IPS-18a (cell line): ENCODE measurements around the gene UBAC2.

Source experiments
- H3K27ac ChIP-seq: one replicate; pipeline ENCODE4 v1.5.1; 2013; ENCODE audit warnings: low read length
- H3K27me3 ChIP-seq: one replicate; pipeline ENCODE4 v1.6.1; 2013; ENCODE audit warnings: mild to moderate bottlenecking, low read length; ENCODE audit not compliant: control insufficient read depth, insufficient read depth
- H3K36me3 ChIP-seq: one replicate; pipeline ENCODE4 v1.6.1; 2013; ENCODE audit warnings: low read depth, low read length; ENCODE audit not compliant: control insufficient read depth
- H3K4me1 ChIP-seq: one replicate; pipeline ENCODE4 v1.6.1; 2013; ENCODE audit warnings: low read depth, low read length; ENCODE audit not compliant: control insufficient read depth
- H3K4me3 ChIP-seq: one replicate; pipeline ENCODE4 v1.5.1; 2013; ENCODE audit warnings: low read length
- H3K9ac ChIP-seq: one replicate; pipeline ENCODE4 v1.6.1; 2013; ENCODE audit warnings: mild to moderate bottlenecking, low read length, moderate library complexity
- H3K9me3 ChIP-seq: one replicate; pipeline ENCODE4 v1.6.1; 2013; ENCODE audit warnings: low read depth, low read length; ENCODE audit not compliant: control insufficient read depth

UBAC2 gene

DNA sequence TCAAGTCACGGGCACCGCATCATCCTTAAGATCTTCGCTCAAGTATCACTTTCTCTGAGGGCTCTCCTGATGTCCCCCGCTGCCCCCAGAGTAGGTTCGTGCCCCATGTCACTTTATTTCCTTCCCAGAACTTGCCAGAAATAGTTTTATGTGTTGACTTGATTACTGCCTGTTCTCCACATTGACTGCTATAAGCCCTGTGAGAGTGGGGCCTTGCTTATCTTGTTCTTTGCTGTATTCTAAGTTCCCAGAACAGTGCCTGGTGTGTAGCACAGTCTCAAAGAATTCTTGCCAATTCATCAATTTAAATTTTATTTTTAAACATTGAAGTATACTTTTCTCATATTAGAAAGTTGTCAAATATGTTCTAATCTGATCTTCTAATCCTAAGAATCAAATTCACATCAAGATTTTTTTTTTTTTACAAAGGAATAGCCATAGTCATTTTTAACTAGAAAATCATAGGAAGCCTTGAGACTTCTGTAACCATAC is 138.6 kb downstream of the UBAC2 start:
- no peaks in the 10 kb centered on the region for H3K4me1 ChIP-seq
- peaks cover 16% of the 10 kb centered on the region for H3K36me3 ChIP-seq
- no peak overlapping the region for H3K27ac ChIP-seq
- H3K4me3 ChIP-seq = no peak overlapping the region
- no peak overlapping the region for H3K9ac ChIP-seq
- no peaks in the 10 kb centered on the region for H3K27me3 ChIP-seq
- no peaks in the 10 kb centered on the region for H3K9me3 ChIP-seq

DNA sequence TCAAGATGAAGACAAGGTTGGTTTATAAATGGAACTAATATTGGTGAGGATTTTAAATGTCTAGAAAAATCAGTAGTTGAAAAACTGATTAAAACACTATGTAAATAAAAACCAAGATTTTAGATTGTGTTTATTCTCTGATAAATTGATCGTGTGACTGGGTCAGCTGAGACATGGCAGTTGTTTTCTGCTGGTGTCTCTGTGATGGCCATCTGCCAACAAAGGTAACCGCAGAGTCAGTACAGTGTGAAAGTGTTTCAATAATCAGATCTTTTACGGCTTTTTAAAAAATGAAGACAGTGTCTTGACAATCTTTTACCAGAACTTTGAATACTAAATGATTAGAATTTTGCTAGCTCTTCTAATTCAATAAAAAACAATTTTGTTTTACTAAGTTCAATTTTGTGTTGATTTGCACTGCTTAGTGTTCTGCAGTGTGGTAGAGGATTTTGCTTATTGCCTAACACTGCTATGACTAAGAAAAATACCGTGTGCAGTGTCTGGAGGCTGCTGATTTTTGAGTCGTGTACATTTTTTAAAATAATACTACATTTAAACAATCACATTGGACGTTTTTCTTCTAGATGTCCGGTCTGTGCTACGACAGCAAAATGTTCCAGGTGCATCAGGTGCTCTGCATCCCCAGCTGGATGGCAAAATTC is 139.2 kb downstream of the UBAC2 start:
- Histone ChIP-seq H3K27me3 (no peaks in the 10 kb centered on the region), H3K27ac (no peak overlapping the region), H3K4me1 (no peaks in the 10 kb centered on the region), H3K36me3 (peaks cover 16% of the 10 kb centered on the region), H3K4me3 (no peak overlapping the region), H3K9ac (no peak overlapping the region), H3K9me3 (no peaks in the 10 kb centered on the region)

DNA sequence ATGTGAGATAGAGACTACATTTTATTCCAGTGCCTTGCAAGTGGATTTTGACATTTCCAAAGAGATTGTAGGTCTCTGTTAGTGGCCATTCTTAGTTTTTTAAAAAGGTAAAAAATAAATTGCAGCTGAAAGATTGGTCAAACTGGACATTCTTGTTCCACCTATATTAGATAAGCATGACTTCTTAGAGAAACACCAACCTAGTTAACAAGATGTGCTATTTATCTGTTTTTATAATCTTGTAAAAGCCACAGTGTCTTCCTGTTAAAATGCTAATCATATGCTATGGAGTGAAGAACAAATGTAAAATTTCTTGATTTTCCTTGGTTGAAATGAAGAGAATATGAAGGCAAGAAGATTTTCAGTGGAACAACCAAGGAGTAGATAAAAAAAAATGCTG is 140.0 kb downstream of the UBAC2 start:
- peaks cover 16% of the 10 kb centered on the region for H3K36me3 ChIP-seq

DNA sequence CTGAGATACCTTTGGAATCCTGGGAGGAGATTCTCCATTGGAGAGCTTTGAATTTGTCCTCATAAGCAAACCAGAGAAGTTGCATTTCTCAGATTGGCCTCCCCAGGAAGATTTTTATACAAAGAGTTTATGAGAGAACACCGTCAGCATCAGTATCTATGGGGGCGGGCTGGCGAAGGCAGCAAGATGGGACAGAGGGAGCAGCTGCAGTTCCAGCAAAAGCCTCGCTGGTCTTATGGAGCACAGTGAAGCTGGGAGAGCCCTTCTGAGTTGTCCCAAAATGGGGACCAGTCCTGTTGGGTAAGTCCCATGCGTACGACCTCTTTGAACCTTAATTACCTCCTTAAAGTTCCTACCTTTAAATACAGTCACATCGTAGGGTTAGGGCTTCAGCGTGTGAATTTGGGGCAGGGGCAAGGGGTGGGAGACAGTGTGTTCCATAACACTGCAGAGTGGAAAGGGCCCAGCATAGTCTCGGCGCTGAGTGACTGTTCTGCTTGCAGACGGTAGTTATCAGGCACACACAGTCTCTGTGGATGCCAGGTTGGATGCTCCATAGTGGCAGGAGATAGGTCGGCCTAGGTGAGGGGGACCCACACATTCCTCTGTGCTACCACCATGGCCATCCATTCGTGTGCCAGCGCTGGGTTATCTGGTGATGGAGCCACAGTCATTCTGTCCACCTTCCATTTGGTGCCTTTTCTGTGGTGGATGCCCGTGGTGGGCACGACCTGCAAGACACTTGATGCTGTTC is 141.5 kb downstream of the UBAC2 start:
- H3K9ac ChIP-seq = no peak overlapping the region
- no peaks in the 10 kb centered on the region for H3K9me3 ChIP-seq
- no peak overlapping the region for H3K27ac ChIP-seq
- no peaks in the 10 kb centered on the region for H3K4me1 ChIP-seq
- no peak overlapping the region for H3K4me3 ChIP-seq
- peaks cover 16% of the 10 kb centered on the region for H3K36me3 ChIP-seq
- no peaks in the 10 kb centered on the region for H3K27me3 ChIP-seq

More for the DNA sequence above, 140.0 kb downstream of the UBAC2 start:
- H3K27ac ChIP-seq = no peak overlapping the region
- H3K4me3 ChIP-seq = no peak overlapping the region
- H3K9me3 ChIP-seq = no peaks in the 10 kb centered on the region
- no peaks in the 10 kb centered on the region for H3K4me1 ChIP-seq
- H3K9ac ChIP-seq = no peak overlapping the region
- H3K27me3 ChIP-seq = no peaks in the 10 kb centered on the region

DNA sequence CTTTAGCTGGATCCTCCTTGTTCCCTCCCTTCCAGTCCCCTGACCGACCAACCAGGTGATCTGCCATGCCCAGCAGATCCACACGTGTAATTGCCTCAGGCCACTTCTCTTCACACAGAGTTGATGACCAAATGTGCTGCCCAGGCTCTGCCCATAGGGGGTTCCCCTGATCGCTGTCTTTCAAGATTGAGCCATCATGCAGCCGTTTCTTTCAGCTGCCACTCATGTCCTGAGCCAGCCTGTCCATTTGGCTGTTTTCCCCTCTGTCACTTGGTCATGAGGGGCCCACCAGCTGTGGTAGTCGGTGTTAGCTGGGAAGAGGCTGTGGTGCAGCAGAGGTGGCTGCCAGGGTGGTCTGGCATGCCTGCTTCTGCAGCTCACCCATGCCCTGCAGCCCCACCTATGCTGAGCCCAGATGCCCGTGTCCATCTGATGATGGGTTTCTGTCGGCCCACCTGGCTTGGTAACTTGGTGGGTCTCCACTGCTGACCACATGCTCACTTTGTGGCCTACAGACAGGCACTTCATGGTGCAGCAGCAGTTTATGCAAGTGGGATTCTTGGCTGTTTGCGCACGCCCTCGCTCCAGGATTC is 142.2 kb downstream of the UBAC2 start:
- no peak overlapping the region for H3K27ac ChIP-seq

DNA sequence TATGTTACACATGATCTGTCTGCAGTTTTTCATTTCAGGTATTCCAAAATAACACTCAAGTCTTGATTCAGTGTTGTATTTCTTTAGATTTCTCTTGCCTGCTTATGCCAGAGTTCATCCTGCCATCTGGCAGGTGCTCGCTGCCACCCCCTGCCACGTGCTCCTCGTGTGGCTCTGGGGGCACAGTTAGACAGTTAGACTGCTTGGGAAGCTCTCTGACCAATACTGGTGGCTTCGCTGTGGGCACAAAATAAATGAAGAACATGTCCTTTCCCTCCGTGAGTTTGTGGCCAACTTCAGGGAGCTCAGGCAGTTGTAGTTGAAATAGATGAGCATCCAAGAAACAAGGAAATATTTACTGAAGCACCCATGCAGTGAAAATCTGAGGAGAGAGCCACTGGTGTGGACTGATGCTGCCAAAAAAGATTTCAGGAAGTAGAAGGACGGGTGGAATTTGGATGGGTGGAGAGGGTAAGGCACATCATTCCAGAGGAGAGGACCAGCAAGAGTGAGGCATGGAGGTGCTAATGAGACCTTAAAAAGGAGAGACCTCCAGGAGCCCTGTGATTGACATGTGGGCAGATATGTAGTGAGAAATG is 144.1 kb downstream of the UBAC2 start:
- H3K4me3 ChIP-seq = no peak overlapping the region
- no peaks in the 10 kb centered on the region for H3K4me1 ChIP-seq
- H3K27me3 ChIP-seq = no peaks in the 10 kb centered on the region
- no peaks in the 10 kb centered on the region for H3K9me3 ChIP-seq
- H3K9ac ChIP-seq = no peak overlapping the region
- peaks cover 24% of the 10 kb centered on the region for H3K36me3 ChIP-seq
- H3K27ac ChIP-seq = no peak overlapping the region

More for the DNA sequence above, 142.2 kb downstream of the UBAC2 start:
- H3K4me3 ChIP-seq = no peak overlapping the region
- peaks cover 21% of the 10 kb centered on the region for H3K36me3 ChIP-seq
- H3K4me1 ChIP-seq = no peaks in the 10 kb centered on the region
- H3K27me3 ChIP-seq = no peaks in the 10 kb centered on the region
- no peak overlapping the region for H3K9ac ChIP-seq
- H3K9me3 ChIP-seq = no peaks in the 10 kb centered on the region

DNA sequence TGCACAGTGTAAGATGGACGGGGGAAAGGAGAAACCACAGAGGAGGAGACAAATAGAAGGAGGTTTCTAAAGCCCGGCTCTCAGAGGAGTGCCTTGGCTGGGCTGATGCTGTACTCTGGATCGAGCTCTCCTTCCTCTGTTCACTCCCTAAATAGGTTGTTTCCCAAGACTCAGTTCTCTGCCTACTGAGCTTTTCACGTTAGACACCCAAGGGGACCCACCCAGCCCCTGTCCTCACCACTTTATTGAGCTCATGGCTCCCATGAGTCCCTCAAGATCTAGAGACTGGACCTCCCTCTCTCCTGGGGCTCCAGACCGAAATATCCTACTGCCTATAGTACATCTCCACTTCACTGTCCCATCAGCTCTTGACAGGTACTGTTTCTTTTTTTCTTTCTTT is 144.7 kb downstream of the UBAC2 start:
- Histone ChIP-seq H3K27ac (no peak overlapping the region), H3K36me3 (peaks cover 23% of the 10 kb centered on the region), H3K4me1 (no peaks in the 10 kb centered on the region), H3K9ac (no peak overlapping the region), H3K4me3 (no peak overlapping the region), H3K9me3 (no peaks in the 10 kb centered on the region), H3K27me3 (no peaks in the 10 kb centered on the region)

DNA sequence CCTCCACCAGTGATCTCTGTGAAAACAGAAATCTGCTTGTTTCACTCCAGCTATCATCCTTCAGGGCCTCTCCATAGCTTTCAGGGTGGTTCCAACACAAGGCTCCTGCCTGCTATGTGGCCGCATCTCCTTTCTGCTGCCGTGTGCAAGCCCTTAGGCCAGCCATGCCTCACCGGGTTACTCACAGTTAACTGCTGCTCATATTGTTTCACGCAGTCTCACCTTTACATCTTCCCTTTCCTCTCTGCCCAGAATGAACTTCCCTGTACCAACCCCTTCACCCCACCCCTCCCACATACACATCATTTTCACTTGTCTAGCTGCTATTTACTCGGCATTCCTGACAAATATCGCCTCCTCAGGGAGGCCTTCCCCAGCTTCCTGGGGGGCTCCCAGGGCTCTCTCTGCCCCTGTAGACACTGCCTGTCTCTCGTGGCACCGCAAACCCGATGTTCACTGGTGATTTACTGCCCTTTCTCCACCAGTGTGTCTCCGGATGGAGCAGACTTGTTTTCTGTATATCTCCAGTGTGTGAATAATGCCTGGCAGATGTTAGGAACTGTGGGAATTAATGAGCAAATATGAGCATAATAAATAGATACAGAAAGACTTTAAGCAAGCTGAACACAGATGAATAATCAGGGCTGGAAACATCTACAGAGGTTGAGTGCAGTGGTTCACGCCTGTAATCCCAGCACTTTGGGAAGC is 145.8 kb downstream of the UBAC2 start:
- H3K27ac ChIP-seq = no peak overlapping the region
- no peak overlapping the region for H3K9ac ChIP-seq
- H3K4me1 ChIP-seq = no peaks in the 10 kb centered on the region
- no peaks in the 10 kb centered on the region for H3K27me3 ChIP-seq
- no peak overlapping the region for H3K4me3 ChIP-seq
- peaks cover 19% of the 10 kb centered on the region for H3K36me3 ChIP-seq
- H3K9me3 ChIP-seq = no peaks in the 10 kb centered on the region

DNA sequence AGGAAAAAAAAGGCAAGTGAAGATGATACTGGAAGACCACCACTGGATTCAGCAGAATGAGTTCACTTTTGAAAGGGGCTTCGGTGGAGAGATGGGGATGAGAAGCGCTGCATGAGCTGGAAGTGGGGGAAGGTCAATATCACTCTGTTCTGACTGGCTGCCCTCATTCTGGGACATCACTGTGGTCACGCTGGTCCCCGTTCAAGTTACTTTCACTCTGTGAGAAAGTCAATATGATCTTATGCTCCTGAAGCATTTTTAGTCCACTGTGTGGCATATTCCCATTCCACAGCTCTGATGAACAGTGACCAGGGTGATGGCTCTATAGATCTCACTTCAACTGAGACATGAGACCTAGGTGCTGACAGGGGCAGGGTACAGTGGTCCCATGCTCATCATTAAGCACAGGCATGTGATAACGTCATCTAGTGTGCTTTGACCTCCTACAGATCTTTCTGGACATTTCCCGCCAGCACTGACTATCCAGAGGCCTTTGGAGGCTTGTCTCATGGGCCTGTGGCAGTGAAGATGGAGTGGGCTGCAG is 146.8 kb downstream of the UBAC2 start:
- Histone ChIP-seq H3K36me3 (peaks cover 13% of the 10 kb centered on the region), H3K9me3 (no peaks in the 10 kb centered on the region), H3K4me3 (no peak overlapping the region), H3K27me3 (no peaks in the 10 kb centered on the region), H3K9ac (no peak overlapping the region), H3K4me1 (no peaks in the 10 kb centered on the region), H3K27ac (no peak overlapping the region)

DNA sequence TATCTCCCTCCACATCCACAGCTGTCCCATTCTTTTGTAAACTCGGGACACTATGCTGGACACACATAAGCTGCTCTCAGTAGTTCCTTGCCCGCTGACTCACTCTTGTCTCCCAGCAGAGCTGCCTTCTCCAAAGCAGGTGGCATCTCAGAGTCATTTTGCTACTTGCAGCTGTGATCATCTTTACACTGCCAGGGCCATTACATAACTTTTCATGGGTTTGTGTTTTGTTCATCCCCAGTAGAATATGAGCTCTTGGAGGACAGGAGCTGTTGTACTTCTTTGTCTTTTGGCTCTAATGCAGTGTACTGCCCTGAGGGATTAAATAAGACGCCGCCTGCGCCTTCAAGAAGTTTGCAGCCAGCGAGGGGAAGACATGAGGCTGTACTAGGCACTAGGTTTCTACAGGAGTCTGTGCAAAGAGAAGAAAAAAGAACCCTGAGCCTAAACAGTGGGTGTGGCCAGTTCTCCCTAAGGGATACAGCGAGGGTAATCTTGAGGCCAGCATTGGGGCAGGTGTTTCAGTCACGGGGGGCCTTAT is 147.3 kb downstream of the UBAC2 start:
- Histone ChIP-seq H3K4me1 (no peaks in the 10 kb centered on the region), H3K9ac (no peak overlapping the region), H3K27me3 (no peaks in the 10 kb centered on the region), H3K4me3 (no peak overlapping the region), H3K36me3 (peaks cover 13% of the 10 kb centered on the region), H3K27ac (no peak overlapping the region), H3K9me3 (no peaks in the 10 kb centered on the region)
